H9 (cell line): ENCODE results near the gene RNF214. TPM values are rescaled to one million over a fixed set of nuclear protein-coding genes. Genes with fewer than 3 reads are reported as not detected.

Experiments used
- DNase-seq: peaks from one replicate; pipeline ENCODE4 v3.0.0-alpha.2; 2017
- H2AFZ ChIP-seq: one replicate; pipeline ENCODE4 v1.6.1; 2013; ENCODE audit warnings: mild to moderate bottlenecking, low read length, control low read depth, moderate library complexity
- H2AK5ac ChIP-seq: 2 replicates; pipeline ENCODE4 v1.6.1; 2013; ENCODE audit warnings: low read length, control low read depth, mixed read lengths; ENCODE audit not compliant: insufficient read length
- H2BK120ac ChIP-seq: one replicate; pipeline ENCODE4 v1.6.1; 2013; ENCODE audit warnings: low read depth, mild to moderate bottlenecking, low read length, control low read depth, inconsistent platforms; ENCODE audit not compliant: poor library complexity, severe bottlenecking
- H2BK12ac ChIP-seq: 2 replicates; pipeline ENCODE4 v1.6.1; 2013; ENCODE audit warnings: low read length, control low read depth, mixed read lengths, low read depth; ENCODE audit not compliant: insufficient read length
- H2BK15ac ChIP-seq: 2 replicates; pipeline ENCODE4 v1.6.1; 2013; ENCODE audit warnings: low read depth, low read length, control low read depth
- H2BK20ac ChIP-seq: one replicate; pipeline ENCODE4 v1.6.1; 2013; ENCODE audit warnings: low read depth, mild to moderate bottlenecking, low read length, control low read depth, inconsistent platforms; ENCODE audit not compliant: poor library complexity, severe bottlenecking
- H2BK5ac ChIP-seq: 2 replicates; pipeline ENCODE4 v1.6.1; 2013; ENCODE audit warnings: low read length, control low read depth, mixed read lengths; ENCODE audit not compliant: insufficient read length
- H3K14ac ChIP-seq: 2 replicates; pipeline ENCODE4 v1.6.1; 2013; ENCODE audit warnings: low read length, control low read depth; ENCODE audit not compliant: insufficient read depth
- H3K18ac ChIP-seq: 2 replicates; pipeline ENCODE4 v1.6.1; 2013; ENCODE audit warnings: low read depth, mild to moderate bottlenecking, mixed read lengths, low read length, control low read depth; ENCODE audit not compliant: insufficient read length
- H3K23ac ChIP-seq: 2 replicates; pipeline ENCODE4 v1.6.1; 2013; ENCODE audit warnings: low read length, control low read depth, mixed read lengths, low read depth; ENCODE audit not compliant: insufficient read length
- H3K23me2 ChIP-seq: 2 replicates; pipeline ENCODE4 v1.6.1; 2013; ENCODE audit warnings: low read depth, mild to moderate bottlenecking, mixed read lengths, low read length, control low read depth; ENCODE audit not compliant: insufficient read length, poor library complexity, severe bottlenecking
- H3K27ac ChIP-seq: 2 replicates; pipeline ENCODE4 v1.5.1; 2013; ENCODE audit warnings: low read length, control low read depth, mixed read lengths, low read depth; ENCODE audit not compliant: insufficient read length
- H3K27me3 ChIP-seq: 2 replicates; pipeline ENCODE4 v1.6.1; 2013; ENCODE audit warnings: low read length, control low read depth, inconsistent platforms; ENCODE audit not compliant: insufficient read depth
- H3K4ac ChIP-seq: 2 replicates; pipeline ENCODE4 v1.6.1; 2013; ENCODE audit warnings: low read depth, mild to moderate bottlenecking, control low read depth, inconsistent platforms, low read length, moderate library complexity
- H3K4me1 ChIP-seq: 2 replicates; pipeline ENCODE4 v1.6.1; 2013; ENCODE audit warnings: low read length, control low read depth, inconsistent platforms; ENCODE audit not compliant: insufficient read depth
- H3K4me2 ChIP-seq: 2 replicates; pipeline ENCODE4 v1.6.1; 2013; ENCODE audit warnings: low read length, control low read depth, mixed read lengths; ENCODE audit not compliant: insufficient read length, insufficient read depth
- H3K56ac ChIP-seq: 2 replicates; pipeline ENCODE4 v1.6.1; 2013; ENCODE audit warnings: low read depth, mild to moderate bottlenecking, mixed read lengths, low read length, control low read depth; ENCODE audit not compliant: insufficient read length
- H3K79me1 ChIP-seq: 2 replicates; pipeline ENCODE4 v1.6.1; 2013; ENCODE audit warnings: low read depth, mild to moderate bottlenecking, moderate library complexity, low read length, control low read depth, inconsistent platforms; ENCODE audit not compliant: insufficient read depth, poor library complexity, severe bottlenecking
- H3K79me2 ChIP-seq: 2 replicates; pipeline ENCODE4 v1.6.1; 2013; ENCODE audit warnings: low read length, control low read depth, inconsistent platforms; ENCODE audit not compliant: insufficient read depth
- H3K9ac ChIP-seq: 2 replicates; pipeline ENCODE4 v1.6.1; 2013; ENCODE audit warnings: low read length, control low read depth, mixed read lengths; ENCODE audit not compliant: insufficient read length; ENCODE audit errors: extremely low read depth
- H3K9me3 ChIP-seq: one replicate; pipeline ENCODE4 v1.6.1; 2013; ENCODE audit warnings: low read depth, low read length, inconsistent platforms; ENCODE audit not compliant: control insufficient read depth
- H3T11ph ChIP-seq: one replicate; pipeline ENCODE4 v1.6.1; 2013; ENCODE audit warnings: mild to moderate bottlenecking, low read length, control low read depth, inconsistent platforms
- H4K20me1 ChIP-seq: one replicate; pipeline ENCODE4 v1.6.1; 2013; ENCODE audit not compliant: control insufficient read depth, insufficient read length, insufficient read depth
- H4K5ac ChIP-seq: 2 replicates; pipeline ENCODE4 v1.6.1; 2013; ENCODE audit warnings: low read depth, mild to moderate bottlenecking, mixed read lengths, low read length, control low read depth; ENCODE audit not compliant: insufficient read length
- H4K8ac ChIP-seq: replicated peaks from 2 replicates; pipeline ENCODE4 v1.6.1; 2013; ENCODE audit warnings: low read length, control low read depth, mixed read lengths, low read depth; ENCODE audit not compliant: insufficient read length
- H4K91ac ChIP-seq: 2 replicates; pipeline ENCODE4 v1.6.1; 2013; ENCODE audit warnings: low read depth, mild to moderate bottlenecking, moderate library complexity, mixed read lengths, low read length, control low read depth; ENCODE audit not compliant: insufficient read length
- H3K27ac Mint-ChIP-seq, 3 experiments: 2 replicates in 2 of 3; 3 replicates in 1 of 3; pipeline ENCODE4 v1.8.0; 2020 to 2021; ENCODE audit warnings: mixed read lengths in 3 of 3, mild to moderate bottlenecking in 1 of 3, moderate library complexity in 1 of 3
- H3K27me3 Mint-ChIP-seq: 2 replicates; pipeline ENCODE4 v1.8.0; 2021; ENCODE audit warnings: low read depth, mild to moderate bottlenecking, moderate library complexity, mixed read lengths
- H3K36me3 Mint-ChIP-seq, 3 experiments: 2 replicates in 2 of 3; 3 replicates in 1 of 3; pipeline ENCODE4 v1.8.0; 2020 to 2021; ENCODE audit warnings: low read depth in 3 of 3, mixed read lengths in 3 of 3; ENCODE audit not compliant: insufficient read depth in 1 of 3
- H3K4me1 Mint-ChIP-seq, 2 experiments: 2 replicates each; pipeline ENCODE4 v1.8.0; 2020; ENCODE audit warnings: mixed read lengths in 2 of 2
- H3K4me3 Mint-ChIP-seq, 2 experiments: 2 replicates in 1 of 2; 3 replicates in 1 of 2; pipeline ENCODE4 v1.8.0; 2020 to 2021; ENCODE audit warnings: mild to moderate bottlenecking in 2 of 2, mixed read lengths in 2 of 2, moderate library complexity in 1 of 2
- H3K9me3 Mint-ChIP-seq, 2 experiments: 2 replicates in 1 of 2; 3 replicates in 1 of 2; pipeline ENCODE4 v1.8.0; 2020; ENCODE audit warnings: mild to moderate bottlenecking in 2 of 2, mixed read lengths in 2 of 2, moderate library complexity in 1 of 2
- CTCF ChIP-seq: fragments of 200-600 bp; sonication (generic); conservative IDR thresholded peaks from 3 replicates; pipeline ENCODE4 v1.8.0; 2021; ENCODE audit warnings: antibody characterized with exemption, mild to moderate bottlenecking
- WGBS: extraction: QIAGEN DNeasy Blood & Tissue Kit; methylation state at CpG from one replicate; pipeline ENCODE4 v1.1.7; 2013; ENCODE audit warnings: missing lambda C conversion rate, low lambda C conversion rate, mixed read lengths; ENCODE audit not compliant: insufficient read length; ENCODE audit errors: extremely low coverage; 5-methylcytosine and 5-hydroxymethylcytosine counted together
- total RNA-seq: library from RNA; stranded (reverse); gene quantifications from 2 replicates; pipeline ENCODE4 v1.2.1, GENCODE V29; 2021

Gene RNF214
- total RNA-seq, 1 experiment from 2014 or later, result 26.0 TPM

- H3K14ac ChIP-seq, result no peak overlapping the region
- H4K5ac ChIP-seq, result no peak overlapping the region
- H4K20me1 ChIP-seq, result no peaks in the 10 kb centered on the region
- H3T11ph ChIP-seq, result no peak overlapping the region
- no peaks in the 10 kb centered on the region for H3K79me2 ChIP-seq
- H2BK20ac ChIP-seq, result no peak overlapping the region
- no peaks in the 10 kb centered on the region for H3K9me3 Mint-ChIP-seq
- no peak overlapping the region for H3K27ac ChIP-seq
- no CpG with 5 or more reads among the region's 2 CpGs for WGBS
- no peak overlapping the region for H2BK5ac ChIP-seq
- no peak overlapping the region for H3K23ac ChIP-seq
- no peaks in the 10 kb centered on the region for H3K23me2 ChIP-seq
- H3K56ac ChIP-seq, result no peak overlapping the region
- H3K4me1 ChIP-seq, result no peaks in the 10 kb centered on the region
- H3K27me3 ChIP-seq, result no peaks in the 10 kb centered on the region
- no peak overlapping the region for H3K18ac ChIP-seq
- no peaks in the 10 kb centered on the region for H3K27me3 Mint-ChIP-seq
- H4K91ac ChIP-seq, result no peak overlapping the region
- no peak overlapping the region for H2BK12ac ChIP-seq
- no peak overlapping the region for H3K4ac ChIP-seq
- H4K8ac ChIP-seq, result no peak overlapping the region
- no peaks in the 10 kb centered on the region for H3K9me3 ChIP-seq
- H2BK120ac ChIP-seq, result no peak overlapping the region
- no peaks in the 10 kb centered on the region for H3K4me1 Mint-ChIP-seq
- no peak overlapping the region for H3K4me3 Mint-ChIP-seq
- no peaks in the 10 kb centered on the region for H3K79me1 ChIP-seq
- no peak for TF ChIP-seq CTCF
- H2BK15ac ChIP-seq, result no peak overlapping the region
- H2AFZ ChIP-seq, result no peak overlapping the region
- H3K36me3 Mint-ChIP-seq, result peaks cover 30 to 80% (median 71%) of the 10 kb centered on the region in 3 experiments; a peak in 6 of 7 replicates
- H3K27ac Mint-ChIP-seq, result no peak overlapping the region; a peak in 1 of 7 replicates
- H3K4me2 ChIP-seq, result no peak overlapping the region
- no peak overlapping the region for H2AK5ac ChIP-seq
- DNase-seq, result no peak
- H3K9ac ChIP-seq, result no peak overlapping the region
Observed at GRCh38 chr11:117286588-117286987, 54.1 kb downstream of the RNF214 start.
